Psoas muscle (tissue), 8 donors: ENCODE measurements around the gene ST6GALNAC3. TPM values are rescaled to one million over a fixed set of nuclear protein-coding genes. Genes with fewer than 3 reads are reported as not detected.

ENCODE experiments used
- ATAC-seq, 4 donors: fragments of 200-7000 bp; cut with Tn5 transposase; one replicate each; pipeline ENCODE4 v1.9.1; 2020; ENCODE audit warnings: moderate library complexity in 3 of 4, mild to moderate bottlenecking in 2 of 4
- DNase-seq, 2 donors: peaks; one replicate each; pipeline ENCODE4 v3.0.0-alpha.2; 2020
- H3K27ac ChIP-seq: fragments of 200-600 bp; one replicate; pipeline ENCODE4 v1.8.0; 2022
- H3K27me3 ChIP-seq, 3 donors: fragments of 200-600 bp in 1 of 3; one replicate each; pipeline versions ENCODE4 v1.6.1 to v1.8.0; 2013 to 2022; ENCODE audit warnings: low read length in 2 of 3, mild to moderate bottlenecking in 2 of 3, moderate library complexity in 1 of 3; ENCODE audit not compliant: insufficient read depth in 3 of 3
- H3K36me3 ChIP-seq, 2 donors: fragments of 200-600 bp in 1 of 2; one replicate each; pipeline versions ENCODE4 v1.6.1 to v1.8.0; 2013 to 2022; ENCODE audit warnings: low read depth in 1 of 2, mild to moderate bottlenecking in 1 of 2, moderate library complexity in 1 of 2; ENCODE audit not compliant: insufficient read depth in 1 of 2
- H3K4me1 ChIP-seq: fragments of 200-600 bp; one replicate; pipeline ENCODE4 v1.8.0; 2022
- H3K4me3 ChIP-seq: fragments of 200-600 bp; one replicate; pipeline ENCODE4 v1.8.0; 2022; ENCODE audit warnings: mild to moderate bottlenecking
- H3K9me3 ChIP-seq: fragments of 200-600 bp; one replicate; pipeline ENCODE4 v1.8.0; 2022
- CTCF ChIP-seq: fragments of 200-600 bp; IDR thresholded peaks from one replicate; pipeline ENCODE4 v1.8.0; 2022; ENCODE audit warnings: antibody characterized with exemption
- WGBS, 3 donors: extraction: QIAGEN DNeasy Blood & Tissue Kit; methylation state at CpG; one replicate each; pipeline versions ENCODE4 v1.1.6 to v1.1.7; 2013; 5-methylcytosine and 5-hydroxymethylcytosine counted together
- intact Hi-C, 2 donors: fragments of 100-400 bp; cut with DNase I; formaldehyde crosslinking; loops; one replicate each; pipeline versions ENCODE4 v1.11.0 to v1.14.2; 2022
- polyA plus RNA-seq, 3 donors: library from polyadenylated mRNA; stranded (reverse); fragments of 200-250 nt; gene quantifications; one replicate each; pipeline ENCODE4 v1.2.3, GENCODE V29; 2013
- total RNA-seq, 4 donors: library from RNA; stranded (reverse); fragmentation: NEBNext Ultra II Directional in 2 of 4; extraction: Animal tissue kit (Norgen Biotek cat#: 25700) in 2 of 4; gene quantifications; one replicate each; pipeline versions ENCODE4 v1.2.1 to v1.2.4, GENCODE V29; 2021 to 2023
- donor health status: healthy with polysubstance abuse.
- donor health status: DM: no; HTN: no; CAD: no; lungs with moderate emphysema.
- donor health status: Bipolar disorder and iron deficiency.
- donor health status: healthy.
- donor health status: DM: yes; HTN: yes; CAD: no.
- donor health status: DM: no; HTN: no; CAD: no.
- donor health status: DM: no; HTN: no; CAD: no.
- donor health status: DM: yes; HTN: yes; CAD: no.

The ST6GALNAC3 gene
- total and polyA plus RNA-seq, 7 donors, result 1.3 to 5.4 (median 2.3) TPM

- Histone ChIP-seq H3K27me3 (no peaks in the 10 kb centered on the region), H3K4me1 (no peaks in the 10 kb centered on the region), H3K36me3 (no peaks in the 10 kb centered on the region), H3K9me3 (no peaks in the 10 kb centered on the region), H3K27ac (no peak overlapping the region), H3K4me3 (no peak overlapping the region)
- DNase-seq (no peak), ATAC-seq (no peak)
- TF ChIP-seq CTCF, result no peak
- 74 to 82% (median 82%) methylated on average over 7 of the region's 7 CpGs for WGBS, 3 donors
- intact Hi-C loops, result no loop called here
These were observed 204.2 kb downstream of the ST6GALNAC3 start for GRCh38 chr1:76278711-76279100.

GRCh38 chr1:76279101-76279748 lies 204.7 kb downstream of the ST6GALNAC3 start:
- intact Hi-C loops, result no loop called here
- 65 to 67% (median 65%) methylated on average over 14 of the region's 14 CpGs for WGBS, 3 donors
- Histone ChIP-seq H3K27me3 (no peaks in the 10 kb centered on the region), H3K36me3 (no peaks in the 10 kb centered on the region), H3K4me3 (no peak overlapping the region), H3K4me1 (no peaks in the 10 kb centered on the region), H3K9me3 (no peaks in the 10 kb centered on the region), H3K27ac (no peak overlapping the region)
- TF ChIP-seq CTCF, result no peak
- ATAC-seq (no peak), DNase-seq (no peak)

DNA sequence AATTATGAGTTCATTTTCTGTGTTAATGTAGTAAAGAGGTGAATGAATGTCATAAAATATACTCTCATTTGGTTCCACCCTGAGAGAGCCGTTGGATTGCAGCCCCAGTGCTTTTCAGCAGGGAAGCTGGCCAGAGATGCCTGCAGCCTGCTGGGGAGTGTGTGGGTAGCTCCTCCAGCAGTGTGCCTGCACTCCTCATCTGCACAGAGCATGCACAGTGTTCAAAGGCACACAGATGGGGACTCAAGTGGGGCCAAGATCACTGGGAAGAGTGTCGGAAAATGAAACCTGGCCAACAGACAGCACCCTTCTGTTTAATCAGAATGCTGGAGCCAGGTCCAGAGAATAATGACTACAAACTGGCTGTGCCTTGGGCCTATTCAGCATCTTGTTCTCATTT lies 206.8 kb downstream of the ST6GALNAC3 start:
- no peaks in the 10 kb centered on the region for H3K36me3 ChIP-seq
- no peaks in the 10 kb centered on the region for H3K9me3 ChIP-seq
- whole genome bisulfite sequencing, 3 donors, result 27 to 41% (median 29%) methylated on average over 2 of the region's 2 CpGs
- no peaks in the 10 kb centered on the region for H3K4me1 ChIP-seq
- intact Hi-C loops, result no loop called here
- DNase-seq (no peak), ATAC-seq (no peak)
- no peak for TF ChIP-seq CTCF
- no peaks in the 10 kb centered on the region for H3K27me3 ChIP-seq
- no peak overlapping the region for H3K4me3 ChIP-seq
- no peak overlapping the region for H3K27ac ChIP-seq

- Histone ChIP-seq H3K27ac (no peak overlapping the region), H3K4me1 (no peaks in the 10 kb centered on the region), H3K27me3 (no peaks in the 10 kb centered on the region), H3K9me3 (no peaks in the 10 kb centered on the region), H3K36me3 (no peaks in the 10 kb centered on the region), H3K4me3 (no peak overlapping the region)
- DNase-seq (no peak), ATAC-seq (no peak)
- intact Hi-C loops, result no loop called here
- no peak for TF ChIP-seq CTCF
- 67 to 77% (median 70%) methylated on average over 1 of the region's 1 CpG for WGBS, 3 donors
These were observed 210.3 kb downstream of the ST6GALNAC3 start for GRCh38 chr1:76284842-76285241.

- H3K4me1 ChIP-seq, result no peaks in the 10 kb centered on the region
- no peaks in the 10 kb centered on the region for H3K36me3 ChIP-seq
- H3K9me3 ChIP-seq, result no peaks in the 10 kb centered on the region
- WGBS, 3 donors, result 73 to 82% (median 81%) methylated on average over 4 of the region's 4 CpGs
- H3K27me3 ChIP-seq, result no peaks in the 10 kb centered on the region
- ATAC-seq (no peak), DNase-seq (no peak)
- H3K27ac ChIP-seq, result no peak overlapping the region
- intact Hi-C loops, result no loop called here
- no peak overlapping the region for H3K4me3 ChIP-seq
- no peak for TF ChIP-seq CTCF
These were observed 211.1 kb downstream of the ST6GALNAC3 start for GRCh38 chr1:76285578-76286135.
